GM21723 (cell line): ENCODE measurements around the gene PGLYRP4.

ENCODE experiments used
- ATAC-seq: cut with Tn5 transposase; IDR thresholded peaks from one replicate; pipeline ENCODE4 v1.9.1; 2021; ENCODE audit warnings: mild to moderate bottlenecking, moderate library complexity; ENCODE audit not compliant: unreplicated experiment

PGLYRP4 gene

GRCh38 chr1:153379591-153379990 is 30.9 kb upstream of the PGLYRP4 start:
- ATAC-seq, result no peak

- no peak for ATAC-seq
Observed at GRCh38 chr1:153375511-153375910, 26.9 kb upstream of the PGLYRP4 start, which contains the start of gene S100A12. TSS of gene S100A12 (minus strand) at chr1:153375621. CDS start at chr1:153374592, 1,029 bp downstream.

GRCh38 chr1:153374071-153374470 is 25.4 kb upstream of the PGLYRP4 start:
- no peak for ATAC-seq

GRCh38 chr1:153372571-153372970 is 23.9 kb upstream of the PGLYRP4 start:
- ATAC-seq, result no peak

GRCh38 chr1:153371231-153371630 is 22.6 kb upstream of the PGLYRP4 start:
- ATAC-seq, result no peak

- ATAC-seq, result no peak
Observed at GRCh38 chr1:153370146-153370545, 21.5 kb upstream of the PGLYRP4 start.

GRCh38 chr1:153368495-153368894 is 19.9 kb upstream of the PGLYRP4 start:
- ATAC-seq, result no peak

- no peak for ATAC-seq
Observed at GRCh38 chr1:153367090-153367489, 18.4 kb upstream of the PGLYRP4 start.

GRCh38 chr1:153366261-153366660 is 17.6 kb upstream of the PGLYRP4 start:
- no peak for ATAC-seq

- ATAC-seq, result no peak
Observed at GRCh38 chr1:153365696-153366095, 17.1 kb upstream of the PGLYRP4 start.

GRCh38 chr1:153364766-153365666 is 16.4 kb upstream of the PGLYRP4 start:
- no peak for ATAC-seq

- ATAC-seq, result no peak
Observed at GRCh38 chr1:153364156-153364555, 15.5 kb upstream of the PGLYRP4 start.

- ATAC-seq, result no peak
Observed at GRCh38 chr1:153363641-153364040, 15.0 kb upstream of the PGLYRP4 start.

GRCh38 chr1:153362187-153362775 is 13.6 kb upstream of the PGLYRP4 start:
- no peak for ATAC-seq

- no peak for ATAC-seq
Observed at GRCh38 chr1:153361480-153362109, 13.0 kb upstream of the PGLYRP4 start.

- no peak for ATAC-seq
Observed at GRCh38 chr1:153360592-153361479, 12.2 kb upstream of the PGLYRP4 start.

GRCh38 chr1:153360190-153360589 is 11.5 kb upstream of the PGLYRP4 start:
- no peak for ATAC-seq

- no peak for ATAC-seq
Observed at GRCh38 chr1:153359241-153359640, 10.6 kb upstream of the PGLYRP4 start.

- ATAC-seq, result no peak
Observed at GRCh38 chr1:153358691-153358975, 10.0 kb upstream of the PGLYRP4 start.

- no peak for ATAC-seq
Observed at GRCh38 chr1:153357853-153358690, 9.4 kb upstream of the PGLYRP4 start, which contains the start of gene S100A9. TSS of gene S100A9 (plus strand) at chr1:153357854. CDS start at chr1:153358284, 430 bp downstream.
